ENCODE results near the gene TOMM20.

GRCh38 chr1:235102993-235103411 is 25.6 kb downstream of the TOMM20 start:
- no peak for TF ChIP-seq CTCF (IDR thresholded peaks at IDR 0.05; ENCODE audit: low read depth, low read length)
- no peak for TF ChIP-seq EZH2phosphoT487 (IDR thresholded peaks at IDR 0.05; ENCODE audit: low read depth)

All from OCI-LY3 (cell line).